Muscle layer of colon (tissue), 2 donors: Measurements from ENCODE around the gene PKD2L2.

ENCODE experiments used
- H3K27ac ChIP-seq: one replicate; pipeline ENCODE4 v1.7.0; 2013; ENCODE audit warnings: low read depth, mild to moderate bottlenecking, low read length, moderate library complexity
- H3K27me3 ChIP-seq, 2 donors: one replicate each; pipeline ENCODE4 v1.7.0; 2013; ENCODE audit warnings: low read length in 2 of 2, mild to moderate bottlenecking in 2 of 2; ENCODE audit not compliant: insufficient read depth in 2 of 2, control insufficient read depth in 1 of 2
- H3K36me3 ChIP-seq: one replicate; pipeline ENCODE4 v1.7.0; 2013; ENCODE audit warnings: mild to moderate bottlenecking, low read length; ENCODE audit not compliant: insufficient read depth
- H3K4me1 ChIP-seq: one replicate; pipeline ENCODE4 v1.7.0; 2013; ENCODE audit warnings: mild to moderate bottlenecking, low read length; ENCODE audit not compliant: insufficient read depth
- H3K4me3 ChIP-seq, 2 donors: one replicate each; pipeline ENCODE4 v1.7.0; 2013; ENCODE audit warnings: low read length in 2 of 2, low read depth in 1 of 2, mild to moderate bottlenecking in 1 of 2, moderate library complexity in 1 of 2
- H3K9ac ChIP-seq: one replicate; pipeline ENCODE4 v1.7.0; 2013; ENCODE audit warnings: low read length
- H3K9me3 ChIP-seq: one replicate; pipeline ENCODE4 v1.7.0; 2013; ENCODE audit warnings: mild to moderate bottlenecking, low read length
- donor health status: abdominal sarcoma.
- donor health status: Adenocarcinoma of cecum.

Gene PKD2L2

GRCh38 chr5:137891849-137892248 lies 2.6 kb downstream of the PKD2L2 start:
- Histone ChIP-seq H3K4me1 (peaks cover 4% of the 10 kb centered on the region), H3K4me3 (no peak overlapping the region), H3K27ac (no peak overlapping the region)

GRCh38 chr5:137894586-137894985 lies 5.3 kb downstream of the PKD2L2 start:
- H3K27me3 ChIP-seq, result no peaks in the 10 kb centered on the region
- no peak overlapping the region for H3K9ac ChIP-seq
- H3K4me3 ChIP-seq, result no peak overlapping the region
- H3K36me3 ChIP-seq, result no peaks in the 10 kb centered on the region
- no peaks in the 10 kb centered on the region for H3K4me1 ChIP-seq
- H3K9me3 ChIP-seq, result no peaks in the 10 kb centered on the region
- no peak overlapping the region for H3K27ac ChIP-seq

More at GRCh38 chr5:137891849-137892248, 2.6 kb downstream of the PKD2L2 start:
- no peak overlapping the region for H3K9ac ChIP-seq
- no peaks in the 10 kb centered on the region for H3K36me3 ChIP-seq
- no peaks in the 10 kb centered on the region for H3K27me3 ChIP-seq
- no peaks in the 10 kb centered on the region for H3K9me3 ChIP-seq

DNA sequence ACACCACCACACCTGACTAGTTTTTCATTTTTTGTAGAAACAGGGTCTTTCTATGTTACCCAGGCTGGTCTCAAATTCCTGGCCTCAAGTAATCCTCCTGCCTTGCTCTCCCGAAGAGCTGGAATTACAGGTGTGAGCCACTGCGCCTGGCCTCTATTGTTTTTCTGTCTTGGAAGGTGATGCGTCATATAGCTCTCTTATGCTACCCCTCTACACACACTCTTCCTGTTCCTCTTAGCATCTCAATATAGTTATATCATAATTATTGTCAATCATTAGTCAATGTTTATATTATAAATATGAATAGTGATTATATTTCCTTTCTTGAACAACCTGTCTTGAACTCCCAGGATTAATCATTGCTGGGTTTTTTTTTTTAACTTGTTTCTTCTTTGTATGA lies 7.3 kb downstream of the PKD2L2 start:
- no peaks in the 10 kb centered on the region for H3K9me3 ChIP-seq
- no peak overlapping the region for H3K9ac ChIP-seq
- H3K4me3 ChIP-seq, result no peak overlapping the region
- no peaks in the 10 kb centered on the region for H3K36me3 ChIP-seq
- H3K27ac ChIP-seq, result no peak overlapping the region
- no peaks in the 10 kb centered on the region for H3K27me3 ChIP-seq
- no peaks in the 10 kb centered on the region for H3K4me1 ChIP-seq

DNA sequence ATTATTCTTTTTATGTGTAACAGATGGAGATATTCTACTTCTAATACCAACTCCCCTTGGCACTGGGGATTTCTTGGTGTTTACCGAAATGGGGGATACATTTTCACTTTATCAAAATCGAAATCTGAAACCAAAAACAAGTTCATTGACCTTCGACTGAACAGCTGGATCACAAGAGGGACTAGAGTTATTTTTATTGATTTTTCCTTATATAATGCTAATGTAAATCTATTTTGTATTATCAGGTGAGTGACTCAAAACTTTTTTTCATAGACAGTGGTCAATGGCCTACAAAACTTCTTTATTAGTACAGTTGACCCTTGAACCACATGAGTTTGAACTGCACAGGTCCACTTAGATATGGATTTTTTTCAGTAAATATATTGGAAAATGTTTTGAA lies 10.2 kb downstream of the PKD2L2 start:
- Histone ChIP-seq H3K4me3 (no peak overlapping the region), H3K27ac (no peak overlapping the region), H3K27me3 (no peaks in the 10 kb centered on the region), H3K4me1 (no peaks in the 10 kb centered on the region), H3K9me3 (no peaks in the 10 kb centered on the region), H3K36me3 (no peaks in the 10 kb centered on the region), H3K9ac (no peak overlapping the region)

- Histone ChIP-seq H3K4me3 (no peak overlapping the region), H3K27ac (no peak overlapping the region), H3K9ac (no peak overlapping the region)
These were observed 12.0 kb downstream of the PKD2L2 start for GRCh38 chr5:137901011-137901817.

DNA sequence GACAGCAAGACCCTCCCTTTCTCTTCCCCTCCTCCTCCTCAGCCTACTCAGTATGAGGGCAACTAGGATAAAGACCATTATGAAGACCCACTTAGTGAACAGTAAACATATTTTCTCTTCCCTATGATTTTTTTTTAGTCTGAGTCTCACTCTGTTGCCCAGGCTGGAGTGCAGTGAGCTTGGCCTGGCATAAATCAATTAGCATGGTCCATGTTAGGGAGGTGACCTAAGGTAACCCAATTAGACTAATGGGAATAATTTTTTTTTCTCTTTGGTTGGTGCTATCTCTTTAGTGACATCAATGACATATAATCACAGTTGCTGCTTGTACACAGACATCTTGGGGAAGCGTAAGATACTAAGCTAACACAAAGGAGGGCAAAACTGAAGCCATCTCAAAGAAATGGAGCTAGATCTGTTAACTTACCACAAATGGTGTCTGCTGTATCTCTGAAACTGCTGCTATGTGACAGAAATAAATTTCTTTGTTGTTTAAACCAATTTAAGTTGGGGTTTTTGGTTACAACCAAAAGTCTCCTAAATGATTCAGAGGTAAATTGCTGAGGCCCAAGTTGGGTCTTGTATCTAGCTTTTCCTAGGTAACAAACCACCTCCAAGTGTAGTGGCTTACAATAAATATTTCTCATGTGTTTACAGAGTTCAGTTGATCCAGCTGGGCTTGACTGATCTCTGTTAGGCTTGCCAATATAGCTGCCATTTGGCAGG lies 13.3 kb downstream of the PKD2L2 start:
- H3K4me3 ChIP-seq, result no peak overlapping the region
- H3K27me3 ChIP-seq, result no peaks in the 10 kb centered on the region
- no peaks in the 10 kb centered on the region for H3K9me3 ChIP-seq
- H3K27ac ChIP-seq, result no peak overlapping the region
- H3K4me1 ChIP-seq, result no peaks in the 10 kb centered on the region
- no peak overlapping the region for H3K9ac ChIP-seq
- no peaks in the 10 kb centered on the region for H3K36me3 ChIP-seq

More at GRCh38 chr5:137901011-137901817, 12.0 kb downstream of the PKD2L2 start:
- H3K9me3 ChIP-seq, result no peaks in the 10 kb centered on the region
- no peaks in the 10 kb centered on the region for H3K36me3 ChIP-seq
- H3K27me3 ChIP-seq, result no peaks in the 10 kb centered on the region
- H3K4me1 ChIP-seq, result no peaks in the 10 kb centered on the region

DNA sequence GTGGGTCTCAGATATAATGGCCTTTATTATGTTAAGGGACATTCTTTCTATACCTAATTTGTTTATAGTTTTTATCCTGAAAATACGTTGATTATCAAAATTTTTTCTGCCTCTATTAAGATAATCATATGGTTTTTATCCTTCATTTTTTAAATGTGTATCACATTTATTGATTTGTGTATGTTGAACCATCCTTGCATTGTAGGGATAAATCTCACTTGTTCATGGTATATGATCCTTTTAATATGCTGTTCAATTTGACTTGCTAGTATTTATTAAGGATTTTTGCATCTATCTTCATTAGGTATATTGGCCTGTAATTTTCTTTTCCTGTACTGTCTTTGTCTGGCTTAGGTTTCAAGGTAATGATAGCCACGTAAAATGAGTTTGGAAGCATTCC lies 25.5 kb downstream of the PKD2L2 start:
- Histone ChIP-seq H3K9ac (no peak overlapping the region), H3K36me3 (no peaks in the 10 kb centered on the region), H3K9me3 (no peaks in the 10 kb centered on the region), H3K4me1 (no peaks in the 10 kb centered on the region), H3K4me3 (no peak overlapping the region), H3K27me3 (no peaks in the 10 kb centered on the region), H3K27ac (no peak overlapping the region)

DNA sequence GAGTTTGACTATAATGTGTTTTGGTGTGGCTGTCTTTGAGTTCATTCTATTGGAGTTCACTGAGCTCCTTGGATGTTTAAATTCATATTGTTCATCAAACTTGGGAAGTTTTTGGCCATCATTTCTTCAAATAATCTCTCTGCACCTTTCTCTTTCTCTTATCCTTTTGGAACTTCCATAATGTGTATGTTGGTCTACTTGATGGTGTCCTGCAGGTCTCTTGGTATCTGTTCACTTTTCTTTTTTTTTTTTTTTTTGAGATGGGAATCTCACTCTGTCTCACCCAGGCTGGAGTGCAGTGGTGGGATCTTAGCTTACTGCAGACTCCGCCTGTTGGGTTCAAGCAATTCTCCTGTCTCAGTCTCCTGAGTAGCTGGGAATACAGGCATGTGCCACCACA lies 27.7 kb downstream of the PKD2L2 start:
- Histone ChIP-seq H3K9ac (no peak overlapping the region), H3K36me3 (no peaks in the 10 kb centered on the region), H3K27me3 (no peaks in the 10 kb centered on the region), H3K9me3 (no peaks in the 10 kb centered on the region), H3K4me1 (no peaks in the 10 kb centered on the region), H3K4me3 (no peak overlapping the region), H3K27ac (no peak overlapping the region)

GRCh38 chr5:137921931-137922330 lies 32.7 kb downstream of the PKD2L2 start:
- Histone ChIP-seq H3K27me3 (no peaks in the 10 kb centered on the region), H3K4me1 (no peaks in the 10 kb centered on the region), H3K9ac (no peak overlapping the region), H3K27ac (no peak overlapping the region), H3K36me3 (no peaks in the 10 kb centered on the region), H3K4me3 (no peak overlapping the region), H3K9me3 (no peaks in the 10 kb centered on the region)

DNA sequence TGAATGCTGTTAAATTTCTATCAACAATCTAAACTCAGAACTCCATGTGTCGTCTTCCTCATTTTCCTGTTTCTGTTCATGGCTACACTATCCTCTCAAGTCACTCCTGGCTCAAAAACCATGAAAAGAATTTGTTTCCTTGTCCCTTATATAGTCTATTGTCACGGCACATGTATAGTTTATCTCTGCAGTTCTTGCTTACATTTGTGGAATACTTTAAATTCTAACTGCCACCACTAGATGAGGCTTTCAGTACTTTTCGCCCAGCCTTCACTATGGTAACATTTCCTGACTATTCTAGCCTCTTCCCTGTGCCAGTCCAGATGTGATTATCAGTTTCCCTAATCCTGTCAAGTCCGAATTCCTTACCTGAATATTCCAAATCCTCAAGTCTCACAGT lies 34.6 kb downstream of the PKD2L2 start:
- H3K9me3 ChIP-seq, result no peaks in the 10 kb centered on the region
- H3K9ac ChIP-seq, result no peak overlapping the region
- H3K27ac ChIP-seq, result no peak overlapping the region
- no peaks in the 10 kb centered on the region for H3K4me1 ChIP-seq
- H3K36me3 ChIP-seq, result no peaks in the 10 kb centered on the region
- H3K27me3 ChIP-seq, result no peaks in the 10 kb centered on the region
- H3K4me3 ChIP-seq, result no peak overlapping the region

DNA sequence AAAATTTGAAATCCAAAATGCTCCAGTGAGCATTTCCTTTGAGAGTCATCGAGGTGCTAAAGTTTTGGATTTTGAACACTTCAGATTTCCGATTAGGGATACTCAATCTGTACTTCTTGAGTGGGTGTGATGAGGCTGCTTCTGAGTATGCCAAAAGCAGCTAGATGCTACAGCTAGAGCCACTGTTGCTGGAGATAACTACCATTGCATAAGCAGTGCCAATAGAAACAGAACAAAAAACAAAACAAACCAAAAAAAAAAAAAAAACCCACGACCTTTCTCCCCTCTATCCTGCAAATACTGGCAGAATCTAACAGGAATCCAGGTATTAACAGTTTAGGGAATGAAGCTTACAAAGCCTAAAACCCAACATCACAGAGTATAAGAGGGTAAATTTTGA lies 43.5 kb downstream of the PKD2L2 start:
- Histone ChIP-seq H3K27me3 (no peaks in the 10 kb centered on the region), H3K4me3 (no peak overlapping the region), H3K9ac (no peak overlapping the region), H3K36me3 (peaks cover 12% of the 10 kb centered on the region), H3K4me1 (peaks cover 16% of the 10 kb centered on the region), H3K9me3 (no peaks in the 10 kb centered on the region), H3K27ac (no peak overlapping the region)
